GM10847 (cell line): ENCODE measurements around the gene DGKQ.

Source experiments
- POLR2A ChIP-seq: IDR thresholded peaks from 2 replicates; pipeline ENCODE4 v1.6.1; 2011; ENCODE audit not compliant: insufficient read length; ENCODE audit errors: extremely low read depth

Gene DGKQ

GRCh38 chr4:1013225-1014073 lies 40.1 kb upstream of the DGKQ start:
- TF ChIP-seq POLR2A, result no peak

GRCh38 chr4:1012034-1012739 lies 38.8 kb upstream of the DGKQ start:
- TF ChIP-seq POLR2A, result no peak

DNA sequence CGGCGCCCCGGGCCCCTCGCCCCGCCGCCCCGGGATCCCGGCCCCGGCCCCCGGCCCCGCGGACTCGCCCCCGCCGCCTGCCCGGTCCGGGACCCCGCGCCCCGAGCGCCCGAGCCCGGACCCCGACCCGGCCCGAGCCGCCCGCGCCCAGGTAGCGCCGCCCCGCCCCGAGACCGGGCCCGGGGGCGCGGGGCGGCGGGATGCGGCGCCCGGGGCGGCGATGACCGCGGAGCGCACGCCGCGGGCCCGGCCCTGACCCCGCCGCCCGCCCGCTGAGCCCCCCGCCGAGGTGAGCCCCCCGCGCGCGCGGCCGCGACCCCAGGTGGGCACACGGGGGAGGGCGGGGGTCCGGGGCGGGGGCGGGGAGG lies 38.3 kb upstream of the DGKQ start:
- TF ChIP-seq POLR2A, result no peak

GRCh38 chr4:1011022-1011665 lies 37.8 kb upstream of the DGKQ start, which contains the start of gene FGFRL1:
TSS of gene FGFRL1 (plus strand) at chr4:1011626. CDS start at chr4:1012486, 860 bp downstream.
- no peak for TF ChIP-seq POLR2A

GRCh38 chr4:1010395-1011021 lies 37.1 kb upstream of the DGKQ start:
- TF ChIP-seq POLR2A, result no peak

DNA sequence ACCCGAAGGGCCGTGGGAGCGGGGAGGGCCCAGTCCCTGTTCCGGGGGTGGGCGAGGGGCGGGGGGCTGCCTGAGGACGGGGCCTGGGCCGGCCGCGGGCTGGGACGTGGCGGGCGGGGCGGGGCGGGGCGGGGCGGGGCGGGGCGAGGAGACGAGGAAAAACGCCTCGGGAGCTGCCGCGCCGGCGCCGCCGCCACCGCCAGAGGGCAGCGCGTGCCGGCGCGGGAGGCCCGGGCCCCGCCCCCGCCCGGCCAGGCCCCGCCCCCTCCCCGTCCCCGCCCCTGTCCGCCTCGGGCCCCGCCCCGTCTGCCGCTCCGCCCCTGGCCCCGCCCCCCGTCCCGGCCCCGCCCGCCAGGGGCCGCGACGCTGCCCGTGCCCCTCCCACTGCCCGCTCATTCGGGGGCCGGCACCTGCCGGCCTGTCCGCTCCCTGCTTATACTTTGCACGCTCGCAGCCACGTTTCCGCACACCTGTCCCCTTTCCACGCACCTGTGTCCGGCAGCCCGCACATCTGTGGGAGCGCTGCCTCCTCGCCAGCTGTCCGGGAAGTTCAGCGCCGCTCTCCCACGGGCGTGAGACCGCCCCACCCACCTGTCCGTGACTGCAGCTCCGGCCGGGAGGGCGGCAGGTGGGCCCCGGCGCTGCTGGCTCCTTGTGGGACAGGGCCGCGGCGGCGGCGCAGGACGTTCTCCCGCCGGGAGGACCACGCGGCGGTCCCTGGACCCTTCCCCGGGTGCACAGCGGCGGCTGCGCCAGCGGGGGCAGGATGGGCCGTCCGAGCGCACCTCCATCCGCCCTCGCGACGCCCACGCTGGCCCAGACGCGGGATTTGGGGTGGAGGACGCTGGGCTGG lies 36.4 kb upstream of the DGKQ start:
- no peak for TF ChIP-seq POLR2A

DNA sequence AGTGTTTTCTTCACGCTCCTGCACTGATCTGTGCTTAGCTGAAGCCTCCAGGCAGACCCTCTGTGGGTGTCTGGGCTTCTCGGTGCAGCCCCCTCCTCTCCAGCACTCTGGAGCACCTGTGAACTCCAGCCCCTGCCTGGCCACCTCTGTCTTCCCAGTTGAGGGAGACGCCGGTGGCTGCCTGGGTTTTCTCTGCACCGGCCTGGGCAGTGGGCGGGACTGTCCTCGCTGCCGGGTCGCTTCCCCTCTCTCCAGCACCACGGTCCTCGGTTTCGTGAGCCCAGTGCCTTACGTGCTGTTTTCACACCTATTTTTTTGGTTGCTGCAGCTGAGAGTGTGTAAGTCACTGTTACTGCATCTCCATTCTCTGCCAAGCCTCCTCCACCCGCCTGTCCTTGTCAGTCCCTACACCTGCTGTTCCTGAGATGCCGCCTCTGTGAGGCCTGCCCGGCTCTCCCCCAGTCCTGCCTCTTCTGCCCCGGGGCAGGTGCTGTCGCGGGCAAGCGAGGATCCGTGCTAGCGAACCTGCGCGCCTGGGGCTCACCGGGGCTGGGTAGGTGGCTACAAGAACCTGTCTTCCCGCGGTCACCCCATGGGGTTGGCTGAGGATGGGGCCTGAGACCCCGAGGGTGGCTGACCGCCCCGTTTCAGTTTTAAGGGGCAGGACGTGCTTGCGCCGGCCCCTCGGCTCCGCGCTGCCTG lies 35.6 kb upstream of the DGKQ start:
- no peak for TF ChIP-seq POLR2A

DNA sequence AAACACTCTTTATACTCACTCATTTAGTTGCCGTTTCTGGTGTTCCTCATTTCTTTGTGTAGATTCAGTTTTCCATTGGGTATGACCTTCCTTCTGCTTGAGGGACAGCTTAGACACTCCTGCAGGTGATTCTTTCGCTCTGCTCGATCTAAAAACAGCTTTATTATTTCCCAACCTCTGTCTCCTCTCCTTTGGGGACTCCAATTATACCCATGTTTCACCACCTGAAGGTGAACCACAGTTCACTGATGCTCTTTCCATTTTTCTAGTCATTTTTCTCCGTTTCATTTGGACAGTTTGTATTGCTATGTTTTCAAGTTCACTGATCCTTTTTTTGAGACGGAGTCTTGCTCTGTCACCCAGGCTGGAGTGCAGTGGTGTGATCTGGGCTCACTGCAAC lies 33.5 kb upstream of the DGKQ start:
- TF ChIP-seq POLR2A, result no peak

DNA sequence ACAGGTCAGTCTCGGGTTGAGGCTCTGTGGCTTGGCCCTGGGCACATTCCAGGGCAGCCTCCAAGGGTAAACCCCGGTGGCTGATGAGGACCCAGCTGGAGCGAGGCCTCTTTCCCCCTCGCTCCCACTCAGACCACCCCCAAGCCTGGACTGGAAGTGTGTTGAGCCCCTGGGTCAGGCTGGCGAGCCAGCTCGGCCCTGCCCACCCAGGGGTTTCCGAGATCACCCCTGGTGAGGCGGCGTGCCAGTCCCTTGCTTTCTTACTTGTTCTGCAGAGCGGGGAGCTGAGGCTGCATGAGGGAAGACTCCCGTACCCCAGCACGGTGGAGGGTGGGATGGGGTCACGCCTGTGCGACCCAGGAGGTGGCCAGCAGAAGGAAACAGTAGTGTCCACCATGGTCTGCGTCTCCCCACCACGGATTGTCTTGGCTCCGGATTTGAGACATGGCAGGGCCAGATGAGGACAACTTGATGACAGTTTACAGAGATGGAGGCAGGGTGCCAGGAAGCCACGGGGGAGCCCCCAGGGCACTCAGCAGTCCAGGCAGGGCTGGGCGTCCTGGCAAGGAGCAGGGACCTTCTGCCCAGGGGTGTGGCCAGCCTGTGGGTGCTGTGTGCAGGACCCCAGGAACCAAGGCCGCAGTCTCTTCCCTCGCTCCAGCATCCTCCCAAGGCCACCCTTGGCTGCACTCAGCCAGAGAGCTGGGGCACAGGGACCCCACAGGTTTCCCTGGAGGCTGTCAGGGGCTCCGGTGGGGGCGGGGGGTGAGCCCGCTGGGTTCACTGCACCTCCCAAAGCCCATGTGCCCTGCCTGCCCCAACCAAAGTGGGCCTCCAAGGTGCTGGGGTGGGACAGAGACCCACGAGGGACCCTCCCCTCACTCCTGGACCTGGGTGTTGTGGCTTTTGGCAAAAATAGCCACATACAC lies 31.5 kb upstream of the DGKQ start:
- TF ChIP-seq POLR2A, result no peak

DNA sequence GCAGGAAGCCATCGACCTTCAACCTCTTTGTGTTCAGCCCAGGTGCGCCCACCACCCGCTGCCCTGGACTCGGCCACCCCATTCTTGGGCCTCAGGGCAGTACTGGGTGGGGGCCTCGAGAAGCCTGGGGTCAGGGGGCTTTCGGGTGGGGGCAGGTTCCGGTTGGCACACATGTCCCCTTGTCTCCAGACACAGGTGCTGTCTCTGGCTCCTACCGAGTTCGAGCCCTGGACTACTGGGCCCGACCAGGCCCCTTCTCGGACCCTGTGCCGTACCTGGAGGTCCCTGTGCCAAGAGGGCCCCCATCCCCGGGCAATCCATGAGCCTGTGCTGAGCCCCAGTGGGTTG lies 30.7 kb upstream of the DGKQ start:
- TF ChIP-seq POLR2A, result no peak

DNA sequence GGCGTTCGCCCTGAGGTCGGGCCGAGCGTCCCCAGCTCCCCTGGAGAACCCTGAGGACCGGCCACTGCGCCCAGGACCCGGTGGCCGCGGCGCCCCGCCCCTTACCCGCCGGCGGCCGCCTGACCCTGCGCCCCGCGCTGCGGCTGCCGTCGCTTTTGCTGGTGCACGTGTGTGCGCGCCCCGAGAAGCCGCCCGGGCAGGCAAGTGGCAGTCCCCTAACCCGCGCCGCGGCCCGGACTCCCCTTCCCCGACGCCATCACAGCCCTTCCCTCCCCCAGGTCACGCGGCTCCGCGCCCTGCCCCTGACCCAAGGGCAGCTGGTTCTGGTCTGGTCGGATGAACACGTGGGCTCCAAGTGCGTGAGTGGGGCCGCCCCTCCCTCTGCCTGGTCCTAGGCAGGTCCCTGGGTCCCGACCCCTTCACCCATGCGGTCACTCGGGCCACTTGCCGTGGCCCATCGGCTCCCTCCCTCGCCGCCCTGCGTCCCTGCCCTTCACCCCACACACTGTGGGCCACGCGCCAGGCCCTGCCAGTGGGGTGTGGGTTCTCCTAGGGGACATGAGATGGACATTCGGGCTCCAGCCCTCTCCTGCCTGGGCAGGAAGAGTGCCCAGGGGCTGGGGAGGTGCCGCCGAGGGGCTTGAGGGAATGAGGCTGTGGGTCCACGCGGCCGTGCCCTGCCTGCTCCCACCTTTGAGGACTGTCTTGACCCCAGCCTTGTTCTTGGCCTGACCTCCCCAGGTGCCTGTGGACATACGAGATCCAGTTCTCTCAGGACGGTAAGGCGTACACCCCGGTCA lies 30.1 kb upstream of the DGKQ start:
- no peak for TF ChIP-seq POLR2A

GRCh38 chr4:1002631-1003251 lies 29.4 kb upstream of the DGKQ start:
- no peak for TF ChIP-seq POLR2A

DNA sequence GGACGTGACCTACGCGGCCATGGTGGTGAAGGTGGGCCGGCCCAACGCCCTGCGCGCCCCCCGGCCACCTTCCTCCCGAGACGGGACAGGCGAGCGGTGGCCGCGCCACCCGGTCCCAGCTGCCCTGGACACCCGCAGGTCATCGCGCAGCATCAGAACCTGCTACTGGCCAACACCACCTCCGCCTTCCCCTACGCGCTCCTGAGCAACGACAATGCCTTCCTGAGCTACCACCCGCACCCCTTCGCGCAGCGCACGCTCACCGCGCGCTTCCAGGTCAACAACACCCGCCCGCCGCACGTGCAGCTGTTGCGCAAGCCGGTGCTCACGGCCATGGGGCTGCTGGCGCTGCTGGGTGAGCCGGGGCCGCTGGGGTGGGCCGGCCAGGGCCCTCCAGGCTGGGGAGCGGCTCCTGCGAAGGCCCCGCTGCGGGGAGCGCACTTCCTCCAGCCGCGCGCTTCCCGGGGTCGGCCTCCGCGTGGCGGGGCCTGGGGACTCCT lies 28.8 kb upstream of the DGKQ start:
- TF ChIP-seq POLR2A, result no peak
